Lung (tissue), 12 donors: ENCODE data around the gene PPARA. TPM values are rescaled to one million over a fixed set of nuclear protein-coding genes. Genes with fewer than 3 reads are reported as not detected.
"Not testable (repeated sequence)": the region's sequence is repeated elsewhere in the genome, so short reads cannot be mapped to it uniquely, and the experiment has no call there.

Experiments used
- ATAC-seq: fragments of 200-7000 bp; cut with Tn5 transposase; one replicate; pipeline ENCODE4 v1.9.1; 2020; ENCODE audit warnings: moderate number of reproducible peaks; ENCODE audit not compliant: insufficient read depth, low FRiP score
- DNase-seq, 3 donors: peaks; one replicate each; pipeline ENCODE4 v3.0.0-alpha.2; 2013 to 2017
- H3K27ac ChIP-seq, 2 donors: one replicate each; pipeline ENCODE4 v1.5.1; 2013; ENCODE audit warnings: mild to moderate bottlenecking in 2 of 2, moderate library complexity in 2 of 2, control low read depth in 1 of 2, inconsistent platforms in 1 of 2, low read depth in 1 of 2, low read length in 1 of 2
- H3K27me3 ChIP-seq, 3 donors: one replicate each; pipeline ENCODE4 v1.5.1; 2013; ENCODE audit warnings: low read length in 2 of 3; ENCODE audit not compliant: control insufficient read depth in 3 of 3, insufficient read depth in 3 of 3
- H3K36me3 ChIP-seq, 4 donors: one replicate each; pipeline ENCODE4 v1.5.1; 2013; ENCODE audit warnings: low read length in 4 of 4, mild to moderate bottlenecking in 1 of 4, moderate library complexity in 1 of 4; ENCODE audit not compliant: control insufficient read depth in 4 of 4, insufficient read depth in 4 of 4
- H3K4me1 ChIP-seq, 5 donors: one replicate each; pipeline ENCODE4 v1.5.1; 2013; ENCODE audit warnings: low read length in 5 of 5, mild to moderate bottlenecking in 2 of 5, moderate library complexity in 1 of 5; ENCODE audit not compliant: control insufficient read depth in 5 of 5, insufficient read depth in 5 of 5
- H3K4me3 ChIP-seq: one replicate; pipeline ENCODE4 v1.5.1; 2013; ENCODE audit warnings: mild to moderate bottlenecking, control low read depth, moderate library complexity
- H3K9ac ChIP-seq, 2 donors: one replicate each; pipeline ENCODE4 v1.5.1; 2013; ENCODE audit warnings: low read length in 2 of 2, control low read depth in 1 of 2; ENCODE audit not compliant: insufficient read depth in 1 of 2
- H3K9me3 ChIP-seq, 4 donors: one replicate each; pipeline ENCODE4 v1.5.1; 2013; ENCODE audit warnings: low read length in 3 of 4, mild to moderate bottlenecking in 1 of 4, moderate library complexity in 1 of 4; ENCODE audit not compliant: control insufficient read depth in 4 of 4, insufficient read depth in 3 of 4
- CTCF ChIP-seq: IDR thresholded peaks from 2 replicates; pipeline ENCODE4 v1.5.1; 2012; ENCODE audit warnings: mild to moderate bottlenecking; ENCODE audit errors: control extremely low read depth, extremely low read depth
- WGBS, 2 donors: extraction: QIAGEN DNeasy Blood & Tissue Kit; methylation state at CpG; one replicate each; pipeline ENCODE4 v1.1.7; 2013; 5-methylcytosine and 5-hydroxymethylcytosine counted together
- polyA plus RNA-seq, 2 donors: library from polyadenylated mRNA; stranded (reverse); fragments of 200-250 nt; gene quantifications; one replicate each; pipeline ENCODE4 v1.2.1, GENCODE V29; 2013
- total RNA-seq, 2 donors: library from RNA; depleted of rRNA in 1 of 2; stranded (reverse); fragments of >200 nt in 1 of 2; gene quantifications; one replicate each; pipeline ENCODE4 v1.2.1, GENCODE V29; 2014 to 2021
- donor health status: control.
- donor health status: control.
- donor health status: Bipolar disorder and iron deficiency.
- donor health status: healthy.
- donor health status: DM: yes; HTN: yes; CAD: no.

PPARA gene
- total and polyA plus RNA-seq, 4 donors, result 4.4 to 18.1 (median 11.0) TPM

GRCh38 chr22:46138058-46138797 lies 12.1 kb upstream of the PPARA start:
- Histone ChIP-seq H3K36me3 (no peaks in the 10 kb centered on the region), H3K9me3 (no peaks in the 10 kb centered on the region), H3K4me3 (no peak overlapping the region), H3K9ac (no peak overlapping the region), H3K27ac (no peak overlapping the region), H3K27me3 (no peaks in the 10 kb centered on the region), H3K4me1 (peaks cover 0 to 5% (median 0%) of the 10 kb centered on the region in 5 donors)
- no peak for TF ChIP-seq CTCF
- no peak for ATAC-seq
- DNase-seq, result no peak
- 88 to 92% methylated on average over 14 of the region's 14 CpGs for WGBS, 2 donors

- not testable (repeated sequence) for H3K4me1 ChIP-seq, H3K9me3 ChIP-seq, ATAC-seq, DNase-seq, H3K36me3 ChIP-seq, H3K4me3 ChIP-seq, H3K9ac ChIP-seq, H3K27me3 ChIP-seq
- WGBS, 2 donors, result 64 to 67% methylated on average over 9 of the region's 9 CpGs
- peak overlapping the region in 1 of 2 donors; percentile 62 for H3K27ac ChIP-seq
These were observed 10.9 kb upstream of the PPARA start for GRCh38 chr22:46139417-46139816.

DNA sequence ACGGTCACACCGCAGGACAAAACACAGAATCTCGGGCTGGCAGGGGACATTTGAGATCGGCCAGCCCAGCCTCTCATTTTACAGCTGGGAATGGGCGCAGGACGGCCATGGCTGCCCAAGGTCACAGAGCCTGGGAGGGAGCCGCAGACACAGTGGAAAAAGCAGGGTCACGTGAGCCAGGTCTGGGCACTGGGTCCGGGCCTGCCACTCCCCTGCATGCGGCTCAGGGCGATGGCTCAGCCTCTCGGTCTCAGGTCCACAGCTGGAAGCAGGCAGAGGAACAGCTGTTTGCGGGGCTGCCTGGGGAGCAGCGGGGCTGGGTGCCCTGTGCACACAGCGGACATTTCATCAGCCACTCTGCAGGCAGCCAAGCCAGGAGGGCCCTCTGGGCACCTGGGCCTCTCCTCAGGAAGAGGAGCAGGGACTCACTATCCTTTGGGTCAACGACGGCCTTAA lies 10.4 kb upstream of the PPARA start:
- no peak for DNase-seq

More for the DNA sequence above, 10.4 kb upstream of the PPARA start:
- Histone ChIP-seq H3K9ac (no peak overlapping the region), H3K4me3 (no peak overlapping the region), H3K9me3 (no peaks in the 10 kb centered on the region), H3K27me3 (no peaks in the 10 kb centered on the region), H3K27ac (peak overlapping the region; percentile 62 to 69), H3K4me1 (peaks cover 0 to 5% (median 0%) of the 10 kb centered on the region in 5 donors), H3K36me3 (no peaks in the 10 kb centered on the region)
- 82 to 90% methylated on average over 17 of the region's 17 CpGs for WGBS, 2 donors
- no peak for TF ChIP-seq CTCF
- ATAC-seq, result no peak
